ENCODE measurements around the gene ATXN1.
"Not testable (repeated sequence)": the region's sequence is repeated elsewhere in the genome, so short reads cannot be mapped to it uniquely, and the experiment has no call there.

Gene ATXN1

GRCh38 chr6:16274483-16274882, 486.8 kb downstream of the ATXN1 start:
- DNase-seq (ENCODE audit: low spot score): no peak

GRCh38 chr6:16273256-16273655, 488.0 kb downstream of the ATXN1 start:
- no peak for DNase-seq (ENCODE audit: low spot score)

- no peak for DNase-seq (ENCODE audit: low spot score)
These were observed 489.1 kb downstream of the ATXN1 start for GRCh38 chr6:16272201-16272600.

GRCh38 chr6:16271428-16271827, 489.8 kb downstream of the ATXN1 start:
- DNase-seq (ENCODE audit: low spot score): no peak

- no peak for DNase-seq (ENCODE audit: low spot score)
These were observed 491.0 kb downstream of the ATXN1 start for GRCh38 chr6:16270178-16270794.

GRCh38 chr6:16269442-16270070, 491.7 kb downstream of the ATXN1 start:
- DNase-seq (ENCODE audit: low spot score): not testable (repeated sequence)

- DNase-seq (ENCODE audit: low spot score): no peak
These were observed 493.6 kb downstream of the ATXN1 start for GRCh38 chr6:16267428-16268263.

- DNase-seq (ENCODE audit: low spot score): no peak
These were observed 495.6 kb downstream of the ATXN1 start for GRCh38 chr6:16265351-16266341.

- no peak for DNase-seq (ENCODE audit: low spot score)
These were observed 496.5 kb downstream of the ATXN1 start for GRCh38 chr6:16264785-16265184.

GRCh38 chr6:16263464-16264099, 497.7 kb downstream of the ATXN1 start:
- not testable (repeated sequence) for DNase-seq (ENCODE audit: low spot score)

- DNase-seq (ENCODE audit: low spot score): not testable (repeated sequence)
These were observed 498.5 kb downstream of the ATXN1 start for GRCh38 chr6:16262773-16263172.

DNA sequence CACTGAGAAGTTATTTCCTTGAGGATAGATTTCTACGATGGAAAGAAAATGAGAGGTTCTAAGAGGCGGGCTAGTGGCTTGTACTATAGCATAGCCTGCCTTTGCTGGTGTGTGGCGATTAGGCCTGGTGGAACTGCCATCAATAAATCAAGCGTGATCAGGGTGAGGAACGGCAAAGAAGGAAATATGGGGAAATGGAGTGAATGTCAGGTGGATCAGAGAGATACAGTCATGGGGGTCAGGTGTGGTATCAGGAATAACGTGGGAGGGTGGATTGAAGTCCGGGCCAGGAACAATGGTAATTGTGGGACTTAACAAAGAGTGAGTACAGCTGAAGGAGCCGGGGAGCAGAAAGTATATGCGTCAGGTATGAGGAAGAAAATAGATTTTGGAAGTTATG, 500.7 kb downstream of the ATXN1 start:
- not testable (repeated sequence) for DNase-seq (ENCODE audit: low spot score)

- not testable (repeated sequence) for DNase-seq (ENCODE audit: low spot score)
These were observed 501.7 kb downstream of the ATXN1 start for GRCh38 chr6:16259604-16260003.

- no peak for DNase-seq (ENCODE audit: low spot score)
These were observed 502.6 kb downstream of the ATXN1 start for GRCh38 chr6:16258709-16259075.

DNA sequence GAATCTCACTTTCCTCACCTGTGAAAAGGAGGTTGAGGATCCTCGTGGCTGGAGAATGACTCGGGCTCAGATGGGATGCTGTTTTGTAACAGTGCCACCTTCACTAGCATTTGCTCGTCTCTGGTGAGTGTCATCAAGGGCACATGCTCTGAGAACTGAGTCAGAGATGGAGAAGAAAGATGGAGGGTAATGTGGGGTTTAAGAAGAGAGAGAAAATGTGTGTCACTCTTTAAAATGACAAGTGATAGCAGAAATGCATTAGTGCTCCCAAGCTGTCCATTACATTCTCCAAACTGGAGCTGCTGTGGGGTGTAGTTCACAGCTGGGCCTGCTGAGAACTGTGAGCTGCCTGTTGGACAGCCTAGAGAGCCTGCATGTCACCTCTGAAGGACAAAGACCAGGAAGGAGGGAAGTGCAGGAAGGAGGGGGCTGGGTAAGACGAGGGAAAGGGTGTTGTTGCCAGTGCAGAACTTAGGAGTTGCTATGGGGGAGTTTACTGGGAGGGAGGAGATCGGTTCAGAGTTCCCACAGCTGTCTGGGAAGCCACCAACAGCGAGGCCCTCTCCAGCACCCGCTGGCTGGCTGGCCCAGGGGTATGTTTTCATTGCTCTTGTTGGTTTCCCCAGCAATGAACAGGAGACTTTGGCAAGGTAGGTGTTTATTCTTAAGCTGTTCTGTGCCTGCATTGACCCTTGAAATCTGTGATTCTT, 503.1 kb downstream of the ATXN1 start:
- DNase-seq (ENCODE audit: low spot score): no peak

DNA sequence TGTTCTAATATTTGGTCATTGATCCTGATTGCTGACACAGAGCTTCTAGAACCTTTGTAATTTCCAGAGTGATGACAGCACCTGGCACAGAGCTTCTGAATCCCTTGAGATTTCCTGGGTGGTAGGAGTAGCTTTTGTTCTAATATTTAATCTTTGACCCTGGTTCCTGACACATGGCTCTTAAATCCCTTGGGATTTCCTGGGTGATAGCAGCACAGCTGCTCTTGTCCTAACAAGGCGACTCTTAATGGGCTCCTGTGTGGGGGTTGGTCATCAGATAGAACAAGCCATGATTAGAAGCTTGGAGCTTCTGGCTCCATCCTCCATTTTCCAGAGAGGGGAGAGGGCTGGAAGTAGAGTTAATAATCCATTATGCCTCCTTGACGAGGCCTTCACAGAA, 504.5 kb downstream of the ATXN1 start:
- no peak for DNase-seq (ENCODE audit: low spot score)

DNA sequence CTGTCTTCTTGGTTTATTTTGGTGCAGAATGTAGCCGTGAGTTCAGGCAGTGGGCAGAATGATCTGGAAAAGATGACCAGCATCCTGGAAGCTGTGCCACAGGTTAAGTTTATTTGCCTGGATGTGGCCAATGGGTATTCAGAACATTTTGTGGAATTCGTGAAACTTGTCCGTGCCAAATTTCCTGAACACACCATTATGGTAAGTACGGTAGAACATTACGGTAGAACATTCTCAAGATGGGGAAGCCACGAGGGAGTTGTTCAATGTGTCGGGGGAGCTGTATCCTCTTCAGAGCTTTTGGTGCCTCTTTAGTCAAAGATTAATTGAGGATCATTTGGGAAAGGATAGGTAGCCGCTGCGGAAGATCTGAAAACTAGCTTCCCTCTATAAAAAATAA, 506.7 kb downstream of the ATXN1 start:
- no peak for DNase-seq (ENCODE audit: low spot score)

DNA sequence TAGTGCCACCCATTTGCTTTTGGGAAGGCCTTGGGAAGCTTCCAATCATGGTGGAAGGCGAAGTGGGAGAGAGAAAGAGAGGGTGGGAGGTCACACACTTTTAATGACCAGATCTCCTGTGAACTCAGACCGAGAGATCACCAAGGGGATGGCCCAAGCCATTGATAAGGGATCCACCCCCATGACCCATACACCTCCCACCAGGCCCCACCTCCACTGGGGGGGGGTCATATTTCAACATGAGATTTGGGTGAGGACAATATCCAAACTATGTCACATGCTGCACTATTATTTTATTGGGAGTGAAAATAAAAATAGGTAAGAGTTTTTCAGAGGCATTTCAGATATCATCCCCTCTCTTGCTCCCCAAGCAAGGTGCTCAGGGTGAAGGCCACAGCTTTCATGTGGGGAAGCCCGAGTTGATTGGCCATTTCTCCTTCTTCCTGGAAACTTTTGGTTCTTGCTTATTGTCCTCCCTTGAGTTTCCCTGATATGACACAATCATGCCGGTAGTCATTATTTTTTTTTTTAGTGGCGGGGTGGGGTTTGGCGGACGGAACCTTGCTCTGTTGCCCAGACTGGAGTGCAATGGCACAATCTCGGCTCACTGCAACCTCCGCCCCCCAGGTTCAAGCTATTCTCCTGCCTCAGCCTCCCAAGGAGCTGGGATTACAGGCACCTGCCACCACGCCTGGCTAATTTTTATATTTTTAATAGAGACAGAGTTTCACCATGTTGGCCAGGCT, 507.7 kb downstream of the ATXN1 start:
- no peak for DNase-seq (ENCODE audit: low spot score)

- DNase-seq (ENCODE audit: low spot score): no peak
These were observed 508.5 kb downstream of the ATXN1 start for GRCh38 chr6:16252686-16253299.

- DNase-seq (ENCODE audit: low spot score): no peak
These were observed 509.6 kb downstream of the ATXN1 start for GRCh38 chr6:16251706-16252105.
